BLaER1 (cell line): ENCODE measurements around the gene SP110.

Experiments used
- H3K27ac ChIP-seq: shearing (Covaris generic); formaldehyde crosslinking; 2 replicates; pipeline ENCODE4 v1.8.1; 2022
- H3K27me3 ChIP-seq: shearing (Covaris generic); formaldehyde crosslinking; 2 replicates; pipeline ENCODE4 v1.8.1; 2022
- H3K36me3 ChIP-seq: shearing (Covaris generic); formaldehyde crosslinking; 2 replicates; pipeline ENCODE4 v1.8.1; 2022
- H3K4me1 ChIP-seq: shearing (Covaris generic); formaldehyde crosslinking; 2 replicates; pipeline ENCODE4 v1.8.1; 2022
- H3K4me2 ChIP-seq: shearing (Covaris generic); formaldehyde crosslinking; 2 replicates; pipeline ENCODE4 v1.8.1; 2022
- H3K4me3 ChIP-seq: shearing (Covaris generic); formaldehyde crosslinking; 2 replicates; pipeline ENCODE4 v1.8.1; 2022
- H3K9ac ChIP-seq: shearing (Covaris generic); formaldehyde crosslinking; 2 replicates; pipeline ENCODE4 v1.8.1; 2022
- H3K9me3 ChIP-seq: shearing (Covaris generic); formaldehyde crosslinking; 2 replicates; pipeline ENCODE4 v1.8.1; 2022
- H4K20me1 ChIP-seq: shearing (Covaris generic); formaldehyde crosslinking; 2 replicates; pipeline ENCODE4 v1.8.1; 2022
- Cebpa-rat ChIP-seq: shearing (Covaris generic); IDR thresholded peaks from 2 replicates; pipeline ENCODE4 v1.8.1; 2022

SP110 gene

GRCh38 chr2:230176996-230177395, 42.8 kb downstream of the SP110 start:
- TF ChIP-seq Cebpa-rat: no peak
- no peak overlapping the region for H3K4me3 ChIP-seq
- H3K9ac ChIP-seq: no peak overlapping the region
- H3K27me3 ChIP-seq: no peaks in the 10 kb centered on the region
- no peaks in the 10 kb centered on the region for H3K4me1 ChIP-seq
- H4K20me1 ChIP-seq: no peaks in the 10 kb centered on the region
- H3K4me2 ChIP-seq: no peak overlapping the region
- peaks cover 77% of the 10 kb centered on the region for H3K36me3 ChIP-seq
- no peak overlapping the region for H3K27ac ChIP-seq
- no peaks in the 10 kb centered on the region for H3K9me3 ChIP-seq

GRCh38 chr2:230174466-230174865, 45.3 kb downstream of the SP110 start:
- Histone ChIP-seq H3K4me1 (peaks cover 9% of the 10 kb centered on the region), H3K9me3 (no peaks in the 10 kb centered on the region), H3K27ac (no peak overlapping the region), H3K36me3 (peaks cover 61% of the 10 kb centered on the region), H4K20me1 (no peaks in the 10 kb centered on the region), H3K4me2 (no peak overlapping the region), H3K27me3 (no peaks in the 10 kb centered on the region), H3K9ac (no peak overlapping the region), H3K4me3 (no peak overlapping the region)
- TF ChIP-seq Cebpa-rat: no peak

GRCh38 chr2:230172852-230173251, 46.9 kb downstream of the SP110 start:
- Histone ChIP-seq H3K4me2 (no peak overlapping the region), H4K20me1 (no peaks in the 10 kb centered on the region), H3K4me3 (no peak overlapping the region), H3K9me3 (no peaks in the 10 kb centered on the region), H3K27me3 (no peaks in the 10 kb centered on the region), H3K36me3 (peaks cover 49% of the 10 kb centered on the region), H3K27ac (no peak overlapping the region), H3K4me1 (peaks cover 9% of the 10 kb centered on the region), H3K9ac (no peak overlapping the region)
- TF ChIP-seq Cebpa-rat: no peak

- Histone ChIP-seq H3K4me1 (peaks cover 9% of the 10 kb centered on the region), H4K20me1 (no peaks in the 10 kb centered on the region), H3K9ac (no peak overlapping the region), H3K9me3 (no peaks in the 10 kb centered on the region), H3K36me3 (peaks cover 49% of the 10 kb centered on the region), H3K4me2 (no peak overlapping the region), H3K27ac (no peak overlapping the region), H3K4me3 (no peak overlapping the region), H3K27me3 (no peaks in the 10 kb centered on the region)
- TF ChIP-seq Cebpa-rat: no peak
These were observed 47.6 kb downstream of the SP110 start for GRCh38 chr2:230172156-230172555.

- Histone ChIP-seq H4K20me1 (no peaks in the 10 kb centered on the region), H3K27ac (no peak overlapping the region), H3K4me3 (no peak overlapping the region), H3K9me3 (no peaks in the 10 kb centered on the region), H3K27me3 (no peaks in the 10 kb centered on the region), H3K36me3 (peaks cover 33% of the 10 kb centered on the region), H3K4me1 (peaks cover 9% of the 10 kb centered on the region), H3K4me2 (peak overlapping the region; percentile 55), H3K9ac (no peak overlapping the region)
- peak; percentile 73; the same call in 1 of the 2 replicates for TF ChIP-seq Cebpa-rat
These were observed 49.3 kb downstream of the SP110 start for GRCh38 chr2:230170532-230170931.

GRCh38 chr2:230166557-230167170, 53.1 kb downstream of the SP110 start:
- Histone ChIP-seq H3K9me3 (no peaks in the 10 kb centered on the region), H4K20me1 (no peaks in the 10 kb centered on the region), H3K4me1 (peaks cover 9% of the 10 kb centered on the region), H3K4me2 (no peak overlapping the region), H3K27ac (no peak overlapping the region), H3K4me3 (no peak overlapping the region), H3K9ac (no peak overlapping the region), H3K27me3 (no peaks in the 10 kb centered on the region), H3K36me3 (peaks cover 10% of the 10 kb centered on the region; the same call in 1 of the 2 replicates)
- no peak for TF ChIP-seq Cebpa-rat

- H4K20me1 ChIP-seq: no peaks in the 10 kb centered on the region
- H3K36me3 ChIP-seq: peaks cover 7% of the 10 kb centered on the region; the same call in 1 of the 2 replicates
- H3K27ac ChIP-seq: no peak overlapping the region
- H3K9me3 ChIP-seq: no peaks in the 10 kb centered on the region
- no peak overlapping the region for H3K9ac ChIP-seq
- TF ChIP-seq Cebpa-rat: no peak
- H3K4me1 ChIP-seq: no peaks in the 10 kb centered on the region
- no peak overlapping the region for H3K4me2 ChIP-seq
- no peaks in the 10 kb centered on the region for H3K27me3 ChIP-seq
- H3K4me3 ChIP-seq: no peak overlapping the region
These were observed 55.6 kb downstream of the SP110 start for GRCh38 chr2:230164139-230164538.

- Histone ChIP-seq H3K4me3 (no peak overlapping the region), H3K27ac (no peak overlapping the region), H4K20me1 (no peaks in the 10 kb centered on the region), H3K9ac (no peak overlapping the region), H3K9me3 (0 out of 2 replicates have a peak, but pooled peaks cover 4% of the 10 kb centered on the region), H3K36me3 (peaks cover 7% of the 10 kb centered on the region; the same call in 1 of the 2 replicates), H3K27me3 (no peaks in the 10 kb centered on the region), H3K4me1 (peaks cover 2% of the 10 kb centered on the region), H3K4me2 (no peak overlapping the region)
- TF ChIP-seq Cebpa-rat: no peak
These were observed 56.8 kb downstream of the SP110 start for GRCh38 chr2:230162981-230163380.

GRCh38 chr2:230161184-230161583, 58.6 kb downstream of the SP110 start:
- no peak overlapping the region for H3K4me3 ChIP-seq
- H3K4me2 ChIP-seq: no peak overlapping the region
- no peak overlapping the region for H3K9ac ChIP-seq
- H3K36me3 ChIP-seq: no peaks in the 10 kb centered on the region
- peaks cover 6% of the 10 kb centered on the region for H3K4me1 ChIP-seq
- H3K9me3 ChIP-seq: 0 out of 2 replicates have a peak, but pooled peaks cover 4% of the 10 kb centered on the region
- no peaks in the 10 kb centered on the region for H3K27me3 ChIP-seq
- H4K20me1 ChIP-seq: no peaks in the 10 kb centered on the region
- no peak overlapping the region for H3K27ac ChIP-seq
- no peak for TF ChIP-seq Cebpa-rat

- H3K4me2 ChIP-seq: no peak overlapping the region
These were observed 59.6 kb downstream of the SP110 start for GRCh38 chr2:230160112-230160660.

More at GRCh38 chr2:230160112-230160660, 59.6 kb downstream of the SP110 start:
- Histone ChIP-seq H3K4me1 (peaks cover 6% of the 10 kb centered on the region), H4K20me1 (no peaks in the 10 kb centered on the region), H3K4me3 (no peak overlapping the region), H3K36me3 (no peaks in the 10 kb centered on the region), H3K9me3 (0 out of 2 replicates have a peak, but pooled peaks cover 4% of the 10 kb centered on the region), H3K9ac (no peak overlapping the region), H3K27ac (no peak overlapping the region), H3K27me3 (no peaks in the 10 kb centered on the region)
- TF ChIP-seq Cebpa-rat: no peak
